SK-N-SH (cell line): Measurements from ENCODE around the gene KDM4F. TPM values are rescaled to one million over a fixed set of nuclear protein-coding genes. Genes with fewer than 3 reads are reported as not detected.

Experiments used
- CTCF ChIA-PET: fragments of 300-600, 350-600 bp; formaldehyde crosslinking; extraction: SDS; loops from one replicate; lab custom pipeline; 2021; lab: Yijun Ruan, JAX
- POLR2A ChIA-PET: fragments of 350-600 bp; sonication (Branson Sonifier 250); formaldehyde crosslinking; extraction: SDS; loops from one replicate; lab custom pipeline; 2020; ENCODE audit warnings: antibody characterized with exemption, inconsistent platforms; lab: Yijun Ruan, JAX
- DNase-seq: peaks from one replicate; pipeline ENCODE4 v3.0.0; 2012
- H2AFZ ChIP-seq: fragments of 200-600 bp; sonication (generic); 2 replicates; pipeline ENCODE4 v1.8.1; 2016; ENCODE audit warnings: antibody characterized with exemption, mild to moderate bottlenecking, low read depth
- H3F3A ChIP-seq: fragments of 200-600 bp; sonication (generic); replicated peaks from 2 replicates; pipeline ENCODE3; 2016; ENCODE audit warnings: antibody characterized with exemption, mild to moderate bottlenecking; ENCODE audit not compliant: insufficient read depth
- H3K27ac ChIP-seq, 2 experiments: fragments of 200-500 bp in 1 of 2; fragments of 200-600 bp in 1 of 2; sonication (Bioruptor generic) in 1 of 2; sonication (generic), shearing (Covaris generic) in 1 of 2; 2 replicates each; pipeline versions ENCODE4 v1.5.1 to v1.6.1; 2014 to 2016; ENCODE audit warnings: low read depth in 2 of 2, inconsistent platforms in 1 of 2, low read length in 1 of 2, mild to moderate bottlenecking in 1 of 2, mixed read lengths in 1 of 2
- H3K27me3 ChIP-seq: fragments of 200-600 bp; sonication (generic), shearing (Covaris generic); 2 replicates; pipeline ENCODE4 v1.6.1; 2016; ENCODE audit warnings: mixed run types; ENCODE audit not compliant: insufficient read depth
- H3K36me3 ChIP-seq, 2 experiments: fragments of 200-500 bp in 1 of 2; fragments of 200-600 bp in 1 of 2; sonication (Bioruptor generic) in 1 of 2; sonication (generic) in 1 of 2; replicated peaks in 1 of 2; 2 replicates each; pipeline versions ENCODE3 to v1.5.1; 2014 to 2016; ENCODE audit warnings: low read length in 1 of 2, mild to moderate bottlenecking in 1 of 2; ENCODE audit not compliant: insufficient read depth in 2 of 2, control insufficient read depth in 1 of 2
- H3K4me1 ChIP-seq, 2 experiments: fragments of 200-500 bp in 1 of 2; fragments of 200-600 bp in 1 of 2; sonication (Bioruptor generic) in 1 of 2; sonication (generic), shearing (Covaris generic) in 1 of 2; 2 replicates each; pipeline versions ENCODE4 v1.5.1 to v1.6.1; 2014 to 2016; ENCODE audit warnings: low read depth in 1 of 2, low read length in 1 of 2, mixed run types in 1 of 2; ENCODE audit not compliant: insufficient read depth in 2 of 2, control insufficient read depth in 1 of 2
- H3K4me2 ChIP-seq: fragments of 200-600 bp; sonication (generic), shearing (Covaris generic); 2 replicates; pipeline ENCODE4 v1.6.1; 2017; ENCODE audit warnings: mixed run types
- H3K4me3 ChIP-seq, 2 experiments: fragments of 200-500 bp in 1 of 2; fragments of 200-600 bp in 1 of 2; sonication (Bioruptor generic) in 1 of 2; sonication (generic), shearing (Covaris generic) in 1 of 2; 2 replicates each; pipeline versions ENCODE4 v1.5.1 to v1.8.1; 2014 to 2016; ENCODE audit warnings: low read depth in 2 of 2, inconsistent platforms in 1 of 2, low read length in 1 of 2, mild to moderate bottlenecking in 1 of 2, mixed read lengths in 1 of 2, moderate library complexity in 1 of 2
- H3K79me2 ChIP-seq: fragments of 200-600 bp; sonication (generic); 2 replicates; pipeline ENCODE4 v1.8.1; 2017; ENCODE audit warnings: mild to moderate bottlenecking; ENCODE audit not compliant: insufficient read depth
- H3K9ac ChIP-seq: fragments of 200-600 bp; sonication (generic); 2 replicates; pipeline ENCODE4 v1.6.1; 2017; ENCODE audit warnings: mixed run types
- H3K9me2 ChIP-seq: fragments of 200-600 bp; sonication (generic); 2 replicates; pipeline ENCODE4 v1.6.1; 2017; ENCODE audit warnings: mixed run types
- H3K9me3 ChIP-seq: fragments of 200-600 bp; sonication (generic); 2 replicates; pipeline ENCODE4 v1.6.1; 2017; ENCODE audit warnings: mixed run types, mild to moderate bottlenecking, moderate library complexity
- H4K20me1 ChIP-seq: fragments of 200-600 bp; sonication (generic); 2 replicates; pipeline ENCODE4 v1.6.1; 2017; ENCODE audit warnings: mild to moderate bottlenecking, mixed run types; ENCODE audit not compliant: insufficient read depth
- FOSL2 ChIP-seq: IDR thresholded peaks from 2 replicates; pipeline ENCODE4 v1.4.0; 2012; ENCODE audit warnings: low read depth, mild to moderate bottlenecking, moderate library complexity, borderline replicate concordance
- GATA2 ChIP-seq: sonication (generic); formaldehyde crosslinking; IDR thresholded peaks from 2 replicates; pipeline ENCODE4 v1.5.0; 2020; ENCODE audit warnings: mild to moderate bottlenecking, missing genetic modification reagents
- JUND ChIP-seq: IDR thresholded peaks from 2 replicates; pipeline ENCODE4 v1.4.0; 2012
- MEF2A ChIP-seq: IDR thresholded peaks from 2 replicates; pipeline ENCODE4 v1.4.0; 2012; ENCODE audit warnings: low read depth, borderline replicate concordance
- NFIC ChIP-seq: IDR thresholded peaks from 2 replicates; pipeline ENCODE4 v1.4.0; 2012; ENCODE audit warnings: borderline replicate concordance
- POLR2AphosphoS5 ChIP-seq: IDR thresholded peaks from 2 replicates; pipeline ENCODE4 v1.6.1; 2012; ENCODE audit warnings: low read depth, low read length
- RAD21 ChIP-seq: IDR thresholded peaks from 2 replicates; pipeline ENCODE4 v1.6.1; 2012; ENCODE audit warnings: mild to moderate bottlenecking, low read length
- RCOR1 ChIP-seq: fragments of 150-350 bp; IDR thresholded peaks from 2 replicates; pipeline ENCODE4 v1.6.1; 2017; ENCODE audit warnings: antibody characterized with exemption, low read length
- RFX5 ChIP-seq: IDR thresholded peaks from 2 replicates; pipeline ENCODE4 v1.6.1; 2012; ENCODE audit warnings: mild to moderate bottlenecking, improper control_type of control experiment, low read length
- RXRA ChIP-seq: IDR thresholded peaks from 2 replicates; pipeline ENCODE4 v1.4.0; 2012; ENCODE audit warnings: low read depth, mild to moderate bottlenecking, borderline replicate concordance
- SIN3A ChIP-seq: IDR thresholded peaks from 2 replicates; pipeline ENCODE4 v1.6.1; 2012; ENCODE audit warnings: low read depth, mild to moderate bottlenecking, low read length, moderate library complexity, borderline replicate concordance
- TAF1 ChIP-seq: IDR thresholded peaks from 2 replicates; pipeline ENCODE4 v1.6.1; 2012; ENCODE audit warnings: low read depth, mild to moderate bottlenecking, low read length, moderate library complexity, borderline replicate concordance
- TEAD4 ChIP-seq: IDR thresholded peaks from 2 replicates; pipeline ENCODE4 v1.4.0; 2012; ENCODE audit warnings: mild to moderate bottlenecking, borderline replicate concordance; ENCODE audit not compliant: insufficient read depth
- WGBS: methylation state at CpG from one replicate; pipeline ENCODE4 v1.1.6; 2017; ENCODE audit warnings: low lambda C conversion rate; 5-methylcytosine and 5-hydroxymethylcytosine counted together
- polyA plus RNA-seq, 3 experiments: library from polyadenylated mRNA; depleted of rRNA; stranded (reverse); fragments of >200 nt; gene quantifications; 2 replicates each; pipeline ENCODE4 v1.2.3, GENCODE V29; 2012
- TF ChIP-seq, protein P1 (sequence below): IDR thresholded peaks from 2 replicates; pipeline ENCODE4 v1.6.1; 2012; ENCODE audit warnings: mild to moderate bottlenecking, low read depth, low read length, moderate library complexity
- TF ChIP-seq, protein P2 (sequence below): IDR thresholded peaks from 2 replicates; pipeline ENCODE4 v1.4.0; 2012; ENCODE audit warnings: low read depth, borderline replicate concordance
- TF ChIP-seq, protein P3 (sequence below): IDR thresholded peaks from 2 replicates; pipeline ENCODE4; 2012
- TF ChIP-seq, protein P4 (sequence below): IDR thresholded peaks from 2 replicates; pipeline ENCODE4 v1.4.0; 2012; ENCODE audit warnings: low read depth
- TF ChIP-seq, protein P5 (sequence below): IDR thresholded peaks from 2 replicates; pipeline ENCODE4 v1.4.0; 2012; ENCODE audit warnings: low read depth, borderline replicate concordance
- TF ChIP-seq, protein P6 (sequence below): fragments of 200-600 bp; sonication (generic); IDR thresholded peaks from 2 replicates; pipeline ENCODE4 v1.6.1; 2017; ENCODE audit warnings: antibody characterized with exemption, mild to moderate bottlenecking, moderate library complexity

The KDM4F gene
- polyA plus RNA-seq, 1 of the 3 experiments (the other 2 are of a cell fraction), result not detected

DNA sequence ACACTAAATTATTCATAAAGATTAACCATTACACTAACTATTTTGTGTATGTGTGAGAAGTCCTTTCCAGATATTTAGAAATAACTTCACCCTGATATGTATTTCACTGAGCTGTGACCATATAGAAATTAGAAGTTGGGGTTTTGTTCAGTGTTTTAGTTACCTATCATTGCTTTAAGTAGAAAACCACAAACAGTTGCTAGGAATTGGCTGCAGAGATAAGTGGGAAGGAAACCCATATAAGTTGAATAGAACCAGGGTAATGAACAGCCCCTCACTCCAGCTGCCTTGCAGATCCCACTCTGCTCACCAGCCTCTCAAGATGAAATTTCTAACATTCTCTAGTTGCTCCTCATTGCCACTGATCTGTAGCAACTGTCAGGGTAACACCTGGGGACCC is 27.8 kb downstream of the KDM4F start:
- Histone ChIP-seq H3K9me3 (no peaks in the 10 kb centered on the region), H3K4me1 (peaks cover 3 to 7% of the 10 kb centered on the region in 2 experiments; a peak in 2 of 4 replicates), H3K4me3 (no peak overlapping the region), H3K79me2 (no peaks in the 10 kb centered on the region), H3K27ac (no peak overlapping the region), H3K9me2 (no peaks in the 10 kb centered on the region), H2AFZ (no peak overlapping the region), H3K27me3 (no peaks in the 10 kb centered on the region), H3K4me2 (no peak overlapping the region), H3F3A (no peaks in the 10 kb centered on the region), H3K9ac (no peak overlapping the region), H4K20me1 (no peaks in the 10 kb centered on the region), H3K36me3 (no peaks in the 10 kb centered on the region)
- TF ChIP-seq JUND, result no peak
- TF ChIP-seq FOSL2, result no peak
- no peak for TF ChIP-seq RXRA
- TF ChIP-seq, protein P1, sequence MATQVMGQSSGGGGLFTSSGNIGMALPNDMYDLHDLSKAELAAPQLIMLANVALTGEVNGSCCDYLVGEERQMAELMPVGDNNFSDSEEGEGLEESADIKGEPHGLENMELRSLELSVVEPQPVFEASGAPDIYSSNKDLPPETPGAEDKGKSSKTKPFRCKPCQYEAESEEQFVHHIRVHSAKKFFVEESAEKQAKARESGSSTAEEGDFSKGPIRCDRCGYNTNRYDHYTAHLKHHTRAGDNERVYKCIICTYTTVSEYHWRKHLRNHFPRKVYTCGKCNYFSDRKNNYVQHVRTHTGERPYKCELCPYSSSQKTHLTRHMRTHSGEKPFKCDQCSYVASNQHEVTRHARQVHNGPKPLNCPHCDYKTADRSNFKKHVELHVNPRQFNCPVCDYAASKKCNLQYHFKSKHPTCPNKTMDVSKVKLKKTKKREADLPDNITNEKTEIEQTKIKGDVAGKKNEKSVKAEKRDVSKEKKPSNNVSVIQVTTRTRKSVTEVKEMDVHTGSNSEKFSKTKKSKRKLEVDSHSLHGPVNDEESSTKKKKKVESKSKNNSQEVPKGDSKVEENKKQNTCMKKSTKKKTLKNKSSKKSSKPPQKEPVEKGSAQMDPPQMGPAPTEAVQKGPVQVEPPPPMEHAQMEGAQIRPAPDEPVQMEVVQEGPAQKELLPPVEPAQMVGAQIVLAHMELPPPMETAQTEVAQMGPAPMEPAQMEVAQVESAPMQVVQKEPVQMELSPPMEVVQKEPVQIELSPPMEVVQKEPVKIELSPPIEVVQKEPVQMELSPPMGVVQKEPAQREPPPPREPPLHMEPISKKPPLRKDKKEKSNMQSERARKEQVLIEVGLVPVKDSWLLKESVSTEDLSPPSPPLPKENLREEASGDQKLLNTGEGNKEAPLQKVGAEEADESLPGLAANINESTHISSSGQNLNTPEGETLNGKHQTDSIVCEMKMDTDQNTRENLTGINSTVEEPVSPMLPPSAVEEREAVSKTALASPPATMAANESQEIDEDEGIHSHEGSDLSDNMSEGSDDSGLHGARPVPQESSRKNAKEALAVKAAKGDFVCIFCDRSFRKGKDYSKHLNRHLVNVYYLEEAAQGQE, result no peak
- no peak for TF ChIP-seq TEAD4
- TF ChIP-seq, protein P2, sequence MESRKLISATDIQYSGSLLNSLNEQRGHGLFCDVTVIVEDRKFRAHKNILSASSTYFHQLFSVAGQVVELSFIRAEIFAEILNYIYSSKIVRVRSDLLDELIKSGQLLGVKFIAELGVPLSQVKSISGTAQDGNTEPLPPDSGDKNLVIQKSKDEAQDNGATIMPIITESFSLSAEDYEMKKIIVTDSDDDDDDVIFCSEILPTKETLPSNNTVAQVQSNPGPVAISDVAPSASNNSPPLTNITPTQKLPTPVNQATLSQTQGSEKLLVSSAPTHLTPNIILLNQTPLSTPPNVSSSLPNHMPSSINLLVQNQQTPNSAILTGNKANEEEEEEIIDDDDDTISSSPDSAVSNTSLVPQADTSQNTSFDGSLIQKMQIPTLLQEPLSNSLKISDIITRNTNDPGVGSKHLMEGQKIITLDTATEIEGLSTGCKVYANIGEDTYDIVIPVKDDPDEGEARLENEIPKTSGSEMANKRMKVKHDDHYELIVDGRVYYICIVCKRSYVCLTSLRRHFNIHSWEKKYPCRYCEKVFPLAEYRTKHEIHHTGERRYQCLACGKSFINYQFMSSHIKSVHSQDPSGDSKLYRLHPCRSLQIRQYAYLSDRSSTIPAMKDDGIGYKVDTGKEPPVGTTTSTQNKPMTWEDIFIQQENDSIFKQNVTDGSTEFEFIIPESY, result no peak
- no peak for DNase-seq
- ChIA-PET CTCF (interaction anchor here (1.2 kb wide), 1 partner anchor 10 kb away, joined by 4 read pairs; the partner anchor contains the start of gene SRSF8), POLR2A (no interaction called here)

DNA sequence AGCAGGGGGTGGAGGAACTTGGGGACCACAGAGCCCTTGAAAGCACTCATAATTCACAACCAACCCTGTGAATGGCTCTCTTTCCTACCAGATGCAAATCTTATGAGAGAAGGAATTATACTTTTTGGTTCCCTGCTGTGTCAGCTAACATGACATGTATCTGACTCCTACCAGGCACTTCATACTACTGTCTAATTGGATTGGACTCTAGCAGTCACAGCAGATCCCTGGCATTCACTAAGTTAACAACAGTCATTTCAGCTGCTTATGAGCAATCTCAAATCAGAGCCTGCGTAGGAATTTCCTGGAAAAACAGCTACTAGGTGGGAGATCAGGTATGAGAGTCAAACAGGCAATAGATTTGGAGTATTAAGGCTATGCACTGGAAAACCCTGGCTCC is 29.3 kb downstream of the KDM4F start:
- no peak overlapping the region for H3K27ac ChIP-seq
- no peak overlapping the region for H3K4me3 ChIP-seq
- ChIA-PET CTCF (interaction anchor here (1.2 to 3.5 kb wide), 3 partner anchors 9 to 627 kb away, joined by 4 to 21 read pairs (median 4); partner anchors contain the start of gene SRSF8), POLR2A (no interaction called here)
- H2AFZ ChIP-seq, result no peak overlapping the region
- no peaks in the 10 kb centered on the region for H3K36me3 ChIP-seq
- H3K4me2 ChIP-seq, result no peak overlapping the region
- peaks cover 3 to 7% of the 10 kb centered on the region in 2 experiments; a peak in 2 of 4 replicates for H3K4me1 ChIP-seq
- TF ChIP-seq TAF1, result no peak
- no peak for TF ChIP-seq MEF2A
- TF ChIP-seq, protein P3, sequence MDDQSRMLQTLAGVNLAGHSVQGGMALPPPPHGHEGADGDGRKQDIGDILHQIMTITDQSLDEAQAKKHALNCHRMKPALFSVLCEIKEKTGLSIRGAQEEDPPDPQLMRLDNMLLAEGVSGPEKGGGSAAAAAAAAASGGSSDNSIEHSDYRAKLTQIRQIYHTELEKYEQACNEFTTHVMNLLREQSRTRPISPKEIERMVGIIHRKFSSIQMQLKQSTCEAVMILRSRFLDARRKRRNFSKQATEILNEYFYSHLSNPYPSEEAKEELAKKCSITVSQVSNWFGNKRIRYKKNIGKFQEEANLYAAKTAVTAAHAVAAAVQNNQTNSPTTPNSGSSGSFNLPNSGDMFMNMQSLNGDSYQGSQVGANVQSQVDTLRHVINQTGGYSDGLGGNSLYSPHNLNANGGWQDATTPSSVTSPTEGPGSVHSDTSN, result no peak
- no peak for TF ChIP-seq GATA2
- TF ChIP-seq JUND, result no peak
- no peak for TF ChIP-seq RCOR1
- TF ChIP-seq RAD21, result no peak
- no peak for TF ChIP-seq POLR2AphosphoS5
- TF ChIP-seq, protein P4, sequence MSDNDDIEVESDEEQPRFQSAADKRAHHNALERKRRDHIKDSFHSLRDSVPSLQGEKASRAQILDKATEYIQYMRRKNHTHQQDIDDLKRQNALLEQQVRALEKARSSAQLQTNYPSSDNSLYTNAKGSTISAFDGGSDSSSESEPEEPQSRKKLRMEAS, result no peak
- no peak for TF ChIP-seq SIN3A
- TF ChIP-seq, protein P5, sequence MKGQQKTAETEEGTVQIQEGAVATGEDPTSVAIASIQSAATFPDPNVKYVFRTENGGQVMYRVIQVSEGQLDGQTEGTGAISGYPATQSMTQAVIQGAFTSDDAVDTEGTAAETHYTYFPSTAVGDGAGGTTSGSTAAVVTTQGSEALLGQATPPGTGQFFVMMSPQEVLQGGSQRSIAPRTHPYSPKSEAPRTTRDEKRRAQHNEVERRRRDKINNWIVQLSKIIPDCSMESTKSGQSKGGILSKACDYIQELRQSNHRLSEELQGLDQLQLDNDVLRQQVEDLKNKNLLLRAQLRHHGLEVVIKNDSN, result no peak
- no peak for TF ChIP-seq FOSL2
- no peak for TF ChIP-seq RFX5
- TF ChIP-seq, protein P6, sequence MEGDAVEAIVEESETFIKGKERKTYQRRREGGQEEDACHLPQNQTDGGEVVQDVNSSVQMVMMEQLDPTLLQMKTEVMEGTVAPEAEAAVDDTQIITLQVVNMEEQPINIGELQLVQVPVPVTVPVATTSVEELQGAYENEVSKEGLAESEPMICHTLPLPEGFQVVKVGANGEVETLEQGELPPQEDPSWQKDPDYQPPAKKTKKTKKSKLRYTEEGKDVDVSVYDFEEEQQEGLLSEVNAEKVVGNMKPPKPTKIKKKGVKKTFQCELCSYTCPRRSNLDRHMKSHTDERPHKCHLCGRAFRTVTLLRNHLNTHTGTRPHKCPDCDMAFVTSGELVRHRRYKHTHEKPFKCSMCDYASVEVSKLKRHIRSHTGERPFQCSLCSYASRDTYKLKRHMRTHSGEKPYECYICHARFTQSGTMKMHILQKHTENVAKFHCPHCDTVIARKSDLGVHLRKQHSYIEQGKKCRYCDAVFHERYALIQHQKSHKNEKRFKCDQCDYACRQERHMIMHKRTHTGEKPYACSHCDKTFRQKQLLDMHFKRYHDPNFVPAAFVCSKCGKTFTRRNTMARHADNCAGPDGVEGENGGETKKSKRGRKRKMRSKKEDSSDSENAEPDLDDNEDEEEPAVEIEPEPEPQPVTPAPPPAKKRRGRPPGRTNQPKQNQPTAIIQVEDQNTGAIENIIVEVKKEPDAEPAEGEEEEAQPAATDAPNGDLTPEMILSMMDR, result no peak
- no peak for TF ChIP-seq NFIC
- no peak for DNase-seq
- no peaks in the 10 kb centered on the region for H3K9me2 ChIP-seq
- H3K9ac ChIP-seq, result no peak overlapping the region
- no peaks in the 10 kb centered on the region for H3K79me2 ChIP-seq
- no peaks in the 10 kb centered on the region for H3K9me3 ChIP-seq
- H4K20me1 ChIP-seq, result no peaks in the 10 kb centered on the region
- no peaks in the 10 kb centered on the region for H3K27me3 ChIP-seq
- 64% methylated on average over 1 of the region's 1 CpG for WGBS
- H3F3A ChIP-seq, result no peaks in the 10 kb centered on the region
